Esophagus squamous epithelium (tissue), 5 donors: ENCODE results near the gene SETD5. TPM values are rescaled to one million over a fixed set of nuclear protein-coding genes. Genes with fewer than 3 reads are reported as not detected.

Experiments used
- DNase-seq: peaks from one replicate; lab custom pipeline; 2025; lab: John Stamatoyannopoulos, UW
- H3K27ac ChIP-seq, 4 donors: fragments of 200-600 bp; sonication (generic); one replicate each; pipeline ENCODE4 v1.5.1; 2016 to 2019; ENCODE audit warnings: mild to moderate bottlenecking in 1 of 4
- H3K27me3 ChIP-seq, 4 donors: fragments of 200-600 bp; sonication (generic); 1 replicate in 3 of 4; 2 replicates in 1 of 4; pipeline versions ENCODE4 v1.5.1 to v1.6.0; 2017 to 2021; ENCODE audit warnings: antibody characterized with exemption in 1 of 4
- H3K36me3 ChIP-seq, 3 donors: fragments of 200-600 bp; sonication (generic); one replicate each; pipeline ENCODE4 v1.5.1; 2016 to 2019
- H3K4me1 ChIP-seq, 3 donors: fragments of 200-600 bp; sonication (generic); one replicate each; pipeline ENCODE4 v1.5.1; 2017 to 2019
- H3K4me3 ChIP-seq, 4 donors: fragments of 200-600 bp; sonication (generic); 1 replicate in 3 of 4; 2 replicates in 1 of 4; pipeline ENCODE4 v1.5.1; 2016 to 2019; ENCODE audit warnings: mild to moderate bottlenecking in 2 of 4, moderate library complexity in 1 of 4
- H3K9me3 ChIP-seq, 3 donors: fragments of 200-600 bp; sonication (generic); one replicate each; pipeline ENCODE4 v1.5.1; 2016 to 2019
- CTCF ChIP-seq, 6 experiments: fragments of 450-650 bp in 4 of 6; fragments of 200-600 bp in 2 of 6; sonication (generic) in 2 of 6; IDR thresholded peaks; one replicate each; pipeline ENCODE4 v1.5.1; 2016 to 2019; ENCODE audit warnings: antibody characterized with exemption in 6 of 6, mild to moderate bottlenecking in 4 of 6, moderate library complexity in 4 of 6
- POLR2A ChIP-seq, 4 donors: fragments of 450-650 bp; IDR thresholded peaks; one replicate each; pipeline ENCODE4 v1.6.1; 2017; ENCODE audit warnings: antibody characterized with exemption in 4 of 4, mild to moderate bottlenecking in 4 of 4, moderate library complexity in 3 of 4
- WGBS, 2 donors: methylation state at CpG; one replicate each; pipeline ENCODE4 v1.1.5; 2018; 5-methylcytosine and 5-hydroxymethylcytosine counted together
- intact Hi-C: fragments of 100-400 bp; cut with DNase I; formaldehyde crosslinking; loops from one replicate; pipeline ENCODE4 v1.15.0; 2022
- total RNA-seq, 4 donors: library from RNA; depleted of rRNA; stranded (reverse); fragments of >200 nt; gene quantifications; one replicate each; pipeline ENCODE4 v1.1.0, GENCODE V29; 2016
- donor health status: DM: yes; HTN: yes; CAD: no.

The SETD5 gene
- total RNA-seq = 10 to 100 TPM; 41.8 to 89.3 (median 54.4) TPM

GRCh38 chr3:9397332-9397905 lies at the start of gene SETD5:
TSS of gene SETD5 (plus strand) at chr3:9397615. CDS start at chr3:9428939, 31,324 bp downstream.
- Histone ChIP-seq H3K4me3 (peak within 1 kb of the TSS; percentile 62 to 97 (median 86)), H3K36me3 (peaks cover 0 to 20% (median 0%) of the 10 kb centered on the region in 3 donors), H3K4me1 (peaks cover 43 to 77% (median 55%) of the 10 kb centered on the region in 3 donors), H3K27me3 (no peaks in the 10 kb centered on the region), H3K27ac (peak within 1 kb of the TSS; percentile 96 to 100 (median 100)), H3K9me3 (no peaks in the 10 kb centered on the region)
- peak; percentile 94 for DNase-seq
- WGBS, 2 donors = 10% methylated on average over 2 of the region's 63 CpGs; no CpG with 5 or more reads in 1 of the 2 donors
- TF ChIP-seq CTCF (IDR thresholded peaks at IDR 0.05) = peak in 1 of 6 experiments; percentile 12
- peak in 3 of 4 donors; percentile 90 to 95 (median 91) for TF ChIP-seq POLR2A (IDR thresholded peaks at IDR 0.05)
- intact Hi-C loops = no loop called here

- H3K4me3 ChIP-seq = no peak overlapping the region
- TF ChIP-seq POLR2A (IDR thresholded peaks at IDR 0.05) = no peak
- TF ChIP-seq CTCF (IDR thresholded peaks at IDR 0.05) = no peak
- H3K9me3 ChIP-seq = no peaks in the 10 kb centered on the region
- no peaks in the 10 kb centered on the region for H3K27me3 ChIP-seq
- no peaks in the 10 kb centered on the region for H3K36me3 ChIP-seq
- intact Hi-C loops = no loop called here
- no peak for DNase-seq
- 21% methylated on average over 2 of the region's 2 CpGs for WGBS, 2 donors
- H3K27ac ChIP-seq = no peak overlapping the region
- H3K4me1 ChIP-seq = peaks cover 19 to 61% (median 24%) of the 10 kb centered on the region in 3 donors
Measured at GRCh38 chr3:9347887-9348286, 49.5 kb upstream of the SETD5 start.

- Histone ChIP-seq H3K4me1 (peaks cover 19 to 76% (median 27%) of the 10 kb centered on the region in 3 donors), H3K9me3 (no peaks in the 10 kb centered on the region), H3K36me3 (no peaks in the 10 kb centered on the region), H3K27me3 (no peaks in the 10 kb centered on the region), H3K4me3 (no peak overlapping the region), H3K27ac (peak overlapping the region in 3 of 4 donors; percentile 4 to 36 (median 19))
- no peak for DNase-seq
- intact Hi-C loops = no loop called here
- WGBS, 2 donors = 19 to 27% methylated on average over 2 of the region's 2 CpGs
- TF ChIP-seq CTCF (IDR thresholded peaks at IDR 0.05) (no peak), POLR2A (IDR thresholded peaks at IDR 0.05) (no peak)
Measured at GRCh38 chr3:9349321-9350117, 47.9 kb upstream of the SETD5 start.

GRCh38 chr3:9351709-9352126 lies 45.7 kb upstream of the SETD5 start:
- 32 to 43% methylated on average over 3 of the region's 3 CpGs for WGBS, 2 donors
- DNase-seq = no peak
- intact Hi-C loops = no loop called here
- H3K36me3 ChIP-seq = no peaks in the 10 kb centered on the region
- TF ChIP-seq POLR2A (IDR thresholded peaks at IDR 0.05) = no peak
- no peak for TF ChIP-seq CTCF (IDR thresholded peaks at IDR 0.05)
- H3K4me1 ChIP-seq = peaks cover 19 to 82% (median 27%) of the 10 kb centered on the region in 3 donors
- H3K27me3 ChIP-seq = no peaks in the 10 kb centered on the region
- no peak overlapping the region for H3K4me3 ChIP-seq
- H3K27ac ChIP-seq = no peak overlapping the region
- H3K9me3 ChIP-seq = no peaks in the 10 kb centered on the region
